HCT116 (cell line): ENCODE data around the gene CACNA1S. TPM values are rescaled to one million over a fixed set of nuclear protein-coding genes. Genes with fewer than 3 reads are reported as not detected.
A peak's percentile ranks its signal among the peaks of the same experiment; 100 is the strongest.

ENCODE experiments used
- ATAC-seq: fragments of 200-7000 bp; cut with Tn5 transposase; 2 replicates; pipeline ENCODE4 v1.9.1; 2020; ENCODE audit warnings: mild to moderate bottlenecking, moderate library complexity
- BruUV-seq: library from RNA; stranded (reverse); fragments of 400-500 nt; replicated peaks from 2 replicates; lab custom pipeline; 2021; lab: Mats Ljungman, UMichigan
- CTCF ChIA-PET: fragments of 300-600 bp; sonication (Branson Sonifier 250); formaldehyde crosslinking; loops from one replicate; lab custom pipeline; 2021; ENCODE audit warnings: antibody characterized with exemption; lab: Charles Lee
- POLR2A ChIA-PET: fragments of 300-600, 350-600 bp; sonication (Branson Sonifier 250); formaldehyde crosslinking; loops from one replicate; lab custom pipeline; 2021; ENCODE audit warnings: antibody characterized with exemption; lab: Charles Lee
- RAD21 ChIA-PET, 2 experiments: fragments of 300-600 bp; sonication (Branson Sonifier 250); formaldehyde crosslinking; loops; one replicate each; lab custom pipeline; 2023; ENCODE audit warnings: low total read pairs in 2 of 2; ENCODE audit not compliant: uncharacterized antibody in 2 of 2, unreplicated experiment in 2 of 2, low non-redundant PET in 1 of 2; lab: Charles Lee
- DNase-seq: peaks from one replicate; pipeline ENCODE4 v3.0.0-alpha.2; 2010; ENCODE audit warnings: low read depth, low spot score
- H2AFZ ChIP-seq: fragments of 200-600 bp; shearing (Covaris generic), sonication (generic); 2 replicates; pipeline ENCODE4 v1.6.1; 2017; ENCODE audit warnings: low read depth, mixed run types, mixed read lengths, antibody characterized with exemption, low read length; ENCODE audit not compliant: poor library complexity, severe bottlenecking
- H3K27ac ChIP-seq: 2 replicates; pipeline ENCODE4 v1.5.1; 2012; ENCODE audit warnings: low read depth, low read length
- H3K27me3 ChIP-seq: fragments of 200-600 bp; sonication (generic); 2 replicates; pipeline ENCODE4 v1.6.1; 2016; ENCODE audit warnings: mixed run types, low read length, mixed read lengths; ENCODE audit not compliant: insufficient read depth
- H3K36me3 ChIP-seq, 2 experiments: fragments of 200-500 bp in 1 of 2; fragments of 200-600 bp in 1 of 2; sonication (Bioruptor generic) in 1 of 2; sonication (generic) in 1 of 2; 2 replicates each; pipeline versions ENCODE4 v1.5.1 to v1.6.1; 2014 to 2016; ENCODE audit warnings: low read length in 2 of 2, inconsistent platforms in 1 of 2, mixed read lengths in 1 of 2, mixed run types in 1 of 2; ENCODE audit not compliant: insufficient read depth in 2 of 2, control insufficient read depth in 1 of 2
- H3K4me1 ChIP-seq, 2 experiments: fragments of 200-600 bp in 1 of 2; sonication (generic) in 1 of 2; 2 replicates each; pipeline versions ENCODE4 v1.5.1 to v1.6.1; 2012 to 2017; ENCODE audit warnings: low read length in 2 of 2, inconsistent platforms in 1 of 2, mild to moderate bottlenecking in 1 of 2, mixed read lengths in 1 of 2, mixed run types in 1 of 2, moderate library complexity in 1 of 2; ENCODE audit not compliant: insufficient read depth in 2 of 2, control insufficient read depth in 1 of 2
- H3K4me2 ChIP-seq: fragments of 200-600 bp; sonication (generic); 2 replicates; pipeline ENCODE4 v1.6.1; 2017; ENCODE audit warnings: mixed run types, low read length, mixed read lengths
- H3K4me3 ChIP-seq, 2 experiments: fragments of 200-600 bp in 1 of 2; sonication (generic) in 1 of 2; replicated peaks in 1 of 2; 2 replicates each; pipeline ENCODE4 v1.5.1; 2011 to 2016; ENCODE audit warnings: low read length in 2 of 2, control low read depth in 1 of 2, low read depth in 1 of 2, mild to moderate bottlenecking in 1 of 2, mixed read lengths in 1 of 2, mixed run types in 1 of 2
- H3K79me2 ChIP-seq: fragments of 200-600 bp; sonication (generic); 2 replicates; pipeline ENCODE4 v1.6.1; 2017; ENCODE audit warnings: mild to moderate bottlenecking, mixed run types, low read length, moderate library complexity, mixed read lengths; ENCODE audit not compliant: insufficient read depth
- H3K9ac ChIP-seq: fragments of 200-600 bp; sonication (generic); 2 replicates; pipeline ENCODE4 v1.6.1; 2016; ENCODE audit warnings: low read length, mixed read lengths
- H3K9me2 ChIP-seq: fragments of 200-600 bp; sonication (generic), shearing (Covaris generic); 2 replicates; pipeline ENCODE4 v1.6.1; 2017; ENCODE audit warnings: mixed run types, mild to moderate bottlenecking, moderate library complexity; ENCODE audit not compliant: insufficient read depth
- H3K9me3 ChIP-seq, 2 experiments: fragments of 200-500 bp in 1 of 2; fragments of 200-600 bp in 1 of 2; sonication (Bioruptor generic) in 1 of 2; sonication (generic) in 1 of 2; 2 replicates each; pipeline ENCODE4 v1.6.1; 2014 to 2017; ENCODE audit warnings: low read length in 2 of 2, mixed read lengths in 2 of 2, inconsistent platforms in 1 of 2, low read depth in 1 of 2, mild to moderate bottlenecking in 1 of 2, mixed run types in 1 of 2, moderate library complexity in 1 of 2; ENCODE audit not compliant: control insufficient read depth in 1 of 2, insufficient read depth in 1 of 2
- H4K20me1 ChIP-seq: fragments of 200-600 bp; sonication (generic), shearing (Covaris generic); 2 replicates; pipeline ENCODE4 v1.6.1; 2017; ENCODE audit warnings: mixed run types, mild to moderate bottlenecking, moderate library complexity; ENCODE audit not compliant: insufficient read depth
- CEBPB ChIP-seq: IDR thresholded peaks from 2 replicates; pipeline ENCODE4 v1.6.1; 2012; ENCODE audit warnings: low read depth
- CTCF ChIP-seq, 3 experiments: fragments of 200-600 bp in 1 of 3; sonication (generic) in 1 of 3; IDR thresholded peaks in 2 of 3; conservative IDR thresholded peaks in 1 of 3; 2 replicates each; pipeline ENCODE4 v1.5.1; 2012 to 2017; ENCODE audit warnings: low read depth in 2 of 3, low read length in 2 of 3, antibody characterized with exemption in 1 of 3, borderline replicate concordance in 1 of 3, control low read depth in 1 of 3, mild to moderate bottlenecking in 1 of 3, mixed read lengths in 1 of 3, mixed run types in 1 of 3, moderate library complexity in 1 of 3; ENCODE audit not compliant: insufficient read depth in 1 of 3
- EZH2 ChIP-seq: fragments of 200-600 bp; sonication (generic); IDR thresholded peaks from 2 replicates; pipeline ENCODE4 v1.6.1; 2017; ENCODE audit warnings: antibody characterized with exemption, mixed run types
- EZH2phosphoT487 ChIP-seq: fragments of 200-600 bp; IDR thresholded peaks from 2 replicates; pipeline ENCODE4 v1.6.1; 2018; ENCODE audit warnings: antibody characterized with exemption, borderline replicate concordance
- FOSL1 ChIP-seq: IDR thresholded peaks from 2 replicates; pipeline ENCODE4 v1.6.1; 2012; ENCODE audit warnings: low read depth
- JUND ChIP-seq: IDR thresholded peaks from 2 replicates; pipeline ENCODE4 v1.6.1; 2012
- MAX ChIP-seq: IDR thresholded peaks from 2 replicates; pipeline ENCODE4 v1.6.1; 2012
- POLR2A ChIP-seq: IDR thresholded peaks from 2 replicates; pipeline ENCODE4 v1.7.0; 2011; ENCODE audit warnings: borderline replicate concordance; ENCODE audit not compliant: insufficient read depth, insufficient read length; ENCODE audit errors: extremely low read depth
- POLR2AphosphoS5 ChIP-seq: IDR thresholded peaks from 2 replicates; pipeline ENCODE4 v1.6.1; 2011; ENCODE audit warnings: mild to moderate bottlenecking, low read depth, low read length, moderate library complexity
- RAD21 ChIP-seq: IDR thresholded peaks from 2 replicates; pipeline ENCODE4 v1.6.1; 2012; ENCODE audit warnings: low read depth, mild to moderate bottlenecking
- REST ChIP-seq: IDR thresholded peaks from 2 replicates; pipeline ENCODE4 v1.6.1; 2012; ENCODE audit warnings: low read depth
- SIN3A ChIP-seq: IDR thresholded peaks from 2 replicates; pipeline ENCODE4 v1.6.1; 2012; ENCODE audit warnings: low read depth
- SP1 ChIP-seq: IDR thresholded peaks from 2 replicates; pipeline ENCODE4 v1.6.1; 2012; ENCODE audit warnings: low read depth
- TCF7L2 ChIP-seq: IDR thresholded peaks from 2 replicates; pipeline ENCODE4 v1.7.0; 2011; ENCODE audit warnings: borderline replicate concordance, inconsistent platforms; ENCODE audit not compliant: insufficient read depth, insufficient read length; ENCODE audit errors: extremely low read depth
- YY1 ChIP-seq: IDR thresholded peaks from 2 replicates; pipeline ENCODE4 v1.6.1; 2011; ENCODE audit warnings: low read length, low read depth, moderate library complexity, mild to moderate bottlenecking; ENCODE audit not compliant: insufficient replicate concordance; ENCODE audit errors: extremely low read depth
- ZFX ChIP-seq: fragments of 450-650 bp; IDR thresholded peaks from 2 replicates; pipeline ENCODE4 v1.6.1; 2017
- ZNF274 ChIP-seq: fragments of 200-500 bp; sonication (Bioruptor generic); IDR thresholded peaks from 2 replicates; pipeline ENCODE4 v1.6.1; 2014; ENCODE audit warnings: mild to moderate bottlenecking, low read depth, low read length, inconsistent platforms
- intact Hi-C: fragments of 100-400 bp; cut with micrococcal nuclease; formaldehyde crosslinking; loops from 2 replicates; pipeline ENCODE4 v1.10.0; 2022
- total RNA-seq: library from RNA; stranded (reverse); gene quantifications from one replicate; pipeline ENCODE4 v1.2.1, GENCODE V29; 2021; ENCODE audit not compliant: unreplicated experiment

CACNA1S gene
- total RNA-seq, 1 experiment from 2014 or later, result not detected

- TSS peak; percentile 38 for BruUV-seq
- intact Hi-C loops, result no loop called here
- ChIA-PET RAD21 (interaction anchor here in 1 of 2 experiments (0.6 to 0.8 kb wide), 2 partner anchors 27 to 89 kb away, joined by 3 to 4 read pairs; no protein-coding TSS in a partner anchor), POLR2A (interaction anchor here (0.6 to 1.6 kb wide), 3 partner anchors 9 to 37 kb away, joined by 3 to 6 read pairs (median 4); no protein-coding TSS in a partner anchor), CTCF (interaction anchor here (0.9 to 1.7 kb wide), 5 partner anchors 16 to 182 kb away, joined by 3 to 8 read pairs (median 5); partner anchors contain the start of gene ASCL5)
- Histone ChIP-seq H3K36me3 (peaks cover 17 to 21% of the 10 kb centered on the region in 2 experiments), H2AFZ (no peak overlapping the region), H3K4me2 (peak overlapping the region; percentile 97), H3K9me3 (no peaks in the 10 kb centered on the region), H3K9me2 (no peaks in the 10 kb centered on the region), H3K4me1 (peaks cover 3 to 15% of the 10 kb centered on the region in 2 experiments; a peak in 3 of 4 replicates), H3K4me3 (peak overlapping the region; percentile 85 to 92), H3K27ac (peak overlapping the region; percentile 32; the same call in 1 of the 2 replicates), H4K20me1 (no peaks in the 10 kb centered on the region), H3K27me3 (no peaks in the 10 kb centered on the region), H3K79me2 (peaks cover 17% of the 10 kb centered on the region; the same call in 1 of the 2 replicates), H3K9ac (peak overlapping the region; percentile 74)
- DNase-seq (no peak), ATAC-seq (peak; percentile 87)
- no peak for TF ChIP-seq EZH2
- no peak for TF ChIP-seq FOSL1
- no peak for TF ChIP-seq REST
- no peak for TF ChIP-seq ZNF274
- no peak for TF ChIP-seq CTCF (IDR thresholded peaks at IDR 0.05 in 2 of 3, conservative IDR thresholded peaks at IDR 0.05 in 1 of 3; ENCODE audit: borderline replicate concordance in 1 of 3, insufficient read depth in 1 of 3, low read depth in 2 of 3, low read length in 2 of 3)
- peak; percentile 84 for TF ChIP-seq ZFX
- TF ChIP-seq CEBPB, result no peak
- TF ChIP-seq YY1, result peak; percentile 3
- TF ChIP-seq SIN3A, result no peak
- no peak for TF ChIP-seq JUND
- no peak for TF ChIP-seq TCF7L2
- no peak for TF ChIP-seq SP1
- no peak for TF ChIP-seq POLR2A
- no peak for TF ChIP-seq MAX
- TF ChIP-seq RAD21, result no peak
- peak; percentile 47 for TF ChIP-seq POLR2AphosphoS5
- no peak for TF ChIP-seq EZH2phosphoT487
Measured at GRCh38 chr1:201153474-201154388, 41.5 kb upstream of the CACNA1S start.
